Neural cell (in vitro differentiated cells): ENCODE results near the gene TRMT10B. TPM values are rescaled to one million over a fixed set of nuclear protein-coding genes. Genes with fewer than 3 reads are reported as not detected.

Source experiments
- H2AFZ ChIP-seq: fragments of 200-600, 300-800 bp; sonication (generic), shearing (Covaris generic); 2 replicates; pipeline ENCODE4 v1.6.0; 2014; ENCODE audit warnings: low read depth, mild to moderate bottlenecking, antibody characterized with exemption, low read length, moderate library complexity
- H3F3A ChIP-seq: fragments of 200-600 bp; shearing (Covaris generic); 2 replicates; pipeline ENCODE4 v1.6.1; 2016; ENCODE audit warnings: mild to moderate bottlenecking, moderate library complexity, mixed read lengths, antibody characterized with exemption, low read length; ENCODE audit not compliant: insufficient read depth, poor library complexity, severe bottlenecking
- H3K27ac ChIP-seq: fragments of 200-600, 300-800 bp; sonication (generic), shearing (Covaris generic); 2 replicates; pipeline ENCODE4 v1.5.1; 2014; ENCODE audit warnings: mild to moderate bottlenecking, low read length, moderate library complexity
- H3K27me3 ChIP-seq: fragments of 300-800, 200-600 bp; sonication (generic), shearing (Covaris generic); 2 replicates; pipeline ENCODE4 v1.6.0; 2014; ENCODE audit warnings: mild to moderate bottlenecking, low read depth, low read length, moderate library complexity; ENCODE audit not compliant: insufficient read depth
- H3K36me3 ChIP-seq: fragments of 300-800, 200-600 bp; sonication (generic), shearing (Covaris generic); 2 replicates; pipeline ENCODE4 v1.5.1; 2014; ENCODE audit warnings: mild to moderate bottlenecking, antibody characterized with exemption, low read length, moderate library complexity; ENCODE audit not compliant: insufficient read depth
- H3K4me2 ChIP-seq: fragments of 300-800, 200-600 bp; sonication (generic), shearing (Covaris generic); 2 replicates; pipeline ENCODE4 v1.6.0; 2014; ENCODE audit warnings: mild to moderate bottlenecking, low read length
- H3K4me3 ChIP-seq: fragments of 300-800, 200-600 bp; sonication (generic), shearing (Covaris generic); 2 replicates; pipeline ENCODE4 v1.5.1; 2014; ENCODE audit warnings: mild to moderate bottlenecking, low read length, moderate library complexity
- H3K79me2 ChIP-seq: fragments of 200-600 bp; shearing (Covaris generic); replicated peaks from 2 replicates; pipeline ENCODE4 v1.6.0; 2014; ENCODE audit warnings: mild to moderate bottlenecking, low read length, moderate library complexity; ENCODE audit not compliant: insufficient read depth
- H3K9ac ChIP-seq: fragments of 300-800, 200-600 bp; sonication (generic), shearing (Covaris generic); 2 replicates; pipeline ENCODE4 v1.6.1; 2016; ENCODE audit warnings: mild to moderate bottlenecking, low read length, mixed read lengths
- H3K9me2 ChIP-seq: fragments of 200-600 bp; shearing (Covaris generic); 2 replicates; pipeline ENCODE4 v1.6.1; 2016; ENCODE audit warnings: mild to moderate bottlenecking, low read length, mixed read lengths; ENCODE audit not compliant: insufficient read depth
- H3K9me3 ChIP-seq: fragments of 200-600, 300-800 bp; sonication (generic), shearing (Covaris generic); 2 replicates; pipeline ENCODE4 v1.6.1; 2016; ENCODE audit warnings: mild to moderate bottlenecking, mixed run types, low read length, moderate library complexity, mixed read lengths
- H4K20me1 ChIP-seq: fragments of 200-600 bp; shearing (Covaris generic); 2 replicates; pipeline ENCODE4 v1.6.1; 2016; ENCODE audit warnings: mild to moderate bottlenecking, mixed run types; ENCODE audit not compliant: insufficient read depth
- CTCF ChIP-seq: fragments of 450-650 bp; IDR thresholded peaks from 2 replicates; pipeline ENCODE4 v1.5.1; 2014; ENCODE audit warnings: antibody characterized with exemption, mild to moderate bottlenecking, moderate library complexity; ENCODE audit not compliant: poor library complexity, severe bottlenecking
- EP300 ChIP-seq: fragments of 450-650 bp; conservative IDR thresholded peaks from 2 replicates; pipeline ENCODE4 v1.6.1; 2014; ENCODE audit warnings: antibody characterized with exemption, mild to moderate bottlenecking, moderate library complexity; ENCODE audit not compliant: poor library complexity, severe bottlenecking
- EZH2 ChIP-seq: fragments of 200-600, 300-800 bp; shearing (Covaris generic), sonication (generic); IDR thresholded peaks from 2 replicates; pipeline ENCODE4 v1.6.1; 2014; ENCODE audit warnings: antibody characterized with exemption, low read length, borderline replicate concordance, mild to moderate bottlenecking; ENCODE audit not compliant: insufficient read depth, poor library complexity, severe bottlenecking
- MXI1 ChIP-seq: fragments of 450-650 bp; conservative IDR thresholded peaks from 2 replicates; pipeline ENCODE4 v1.6.1; 2014; ENCODE audit warnings: antibody characterized with exemption, mild to moderate bottlenecking; ENCODE audit not compliant: poor library complexity, severe bottlenecking
- POLR2AphosphoS5 ChIP-seq: IDR thresholded peaks from 2 replicates; pipeline ENCODE4 v1.6.1; 2012
- RAD21 ChIP-seq: fragments of 450-650 bp; conservative IDR thresholded peaks from 2 replicates; pipeline ENCODE4 v1.6.1; 2014; ENCODE audit warnings: antibody characterized with exemption, mild to moderate bottlenecking, moderate library complexity
- REST ChIP-seq: IDR thresholded peaks from 2 replicates; pipeline ENCODE4 v1.6.1; 2012; ENCODE audit warnings: borderline replicate concordance
- SMC3 ChIP-seq: fragments of 450-650 bp; conservative IDR thresholded peaks from 2 replicates; pipeline ENCODE4 v1.6.1; 2014; ENCODE audit warnings: antibody characterized with exemption, mild to moderate bottlenecking, moderate library complexity; ENCODE audit not compliant: poor library complexity
- TAF1 ChIP-seq: IDR thresholded peaks from 2 replicates; pipeline ENCODE4 v1.6.1; 2012; ENCODE audit warnings: low read depth
- polyA plus RNA-seq: library from polyadenylated mRNA; depleted of rRNA; stranded (reverse); fragments of >200 nt; gene quantifications from 2 replicates; pipeline ENCODE4 v1.2.3, GENCODE V29; 2014

TRMT10B gene
- polyA plus RNA-seq, 1 donor from 2014 or later, result 11.2 TPM

- H3K9ac ChIP-seq, result no peak overlapping the region
- no peaks in the 10 kb centered on the region for H3F3A ChIP-seq
- H3K79me2 ChIP-seq, result no peaks in the 10 kb centered on the region
- TF ChIP-seq POLR2AphosphoS5 (no peak), REST (no peak), MXI1 (no peak)
- H3K9me2 ChIP-seq, result no peaks in the 10 kb centered on the region
- H3K27ac ChIP-seq, result no peak overlapping the region
- H3K4me2 ChIP-seq, result no peak overlapping the region
- no peaks in the 10 kb centered on the region for H3K9me3 ChIP-seq
- no peaks in the 10 kb centered on the region for H3K36me3 ChIP-seq
- H2AFZ ChIP-seq, result no peak overlapping the region
- H3K4me3 ChIP-seq, result no peak overlapping the region
- H3K27me3 ChIP-seq, result no peaks in the 10 kb centered on the region
- H4K20me1 ChIP-seq, result no peaks in the 10 kb centered on the region
Measured at GRCh38 chr9:37746448-37747270, 6.9 kb upstream of the TRMT10B start.

GRCh38 chr9:37747271-37747753, 6.3 kb upstream of the TRMT10B start:
- no peak overlapping the region for H3K27ac ChIP-seq
- no peaks in the 10 kb centered on the region for H3F3A ChIP-seq
- no peak overlapping the region for H2AFZ ChIP-seq
- no peaks in the 10 kb centered on the region for H3K9me3 ChIP-seq
- H4K20me1 ChIP-seq, result no peaks in the 10 kb centered on the region
- H3K79me2 ChIP-seq, result no peaks in the 10 kb centered on the region
- no peaks in the 10 kb centered on the region for H3K27me3 ChIP-seq
- H3K9ac ChIP-seq, result no peak overlapping the region
- H3K4me3 ChIP-seq, result no peak overlapping the region
- H3K9me2 ChIP-seq, result no peaks in the 10 kb centered on the region
- TF ChIP-seq CTCF (peak; percentile 89), TAF1 (no peak), POLR2AphosphoS5 (no peak), REST (no peak), EZH2 (no peak), EP300 (no peak), MXI1 (peak; percentile 39), RAD21 (peak; percentile 80), SMC3 (peak; percentile 82)
- H3K36me3 ChIP-seq, result no peaks in the 10 kb centered on the region
- no peak overlapping the region for H3K4me2 ChIP-seq
